Measurements from ENCODE around the gene TFAP2D.

TFAP2D gene

GRCh38 chr6:50818020-50818419 is 104.7 kb downstream of the TFAP2D start:
- no peak for TF ChIP-seq TCF4 (CRISPR knock-in tag; IDR thresholded peaks at IDR 0.05; ENCODE audit: borderline replicate concordance)
- TF ChIP-seq TOX (CRISPR knock-in tag; IDR thresholded peaks at IDR 0.05; ENCODE audit: borderline replicate concordance): no peak
- TF ChIP-seq BACH2 (CRISPR knock-in tag; IDR thresholded peaks at IDR 0.05; ENCODE audit: borderline replicate concordance): no peak

GRCh38 chr6:50818673-50819072 is 105.3 kb downstream of the TFAP2D start, which contains the start of gene TFAP2B:
TFAP2B (plus strand) TSS chr6:50818871; CDS start chr6:50818892, 21 bp downstream.
- ATAC-seq: peak; percentile 25; the same call in 1 of the 3 replicates
- TF ChIP-seq CSRNP3 (CRISPR knock-in tag; IDR thresholded peaks at IDR 0.05) (no peak), ZC3H10 (CRISPR knock-in tag; IDR thresholded peaks at IDR 0.05) (no peak), ZFP3 (CRISPR knock-in tag; IDR thresholded peaks at IDR 0.05) (no peak), ZNF8 (CRISPR knock-in tag; IDR thresholded peaks at IDR 0.05) (no peak), GLIS3 (CRISPR knock-in tag; IDR thresholded peaks at IDR 0.05) (no peak), ESRRG (CRISPR knock-in tag; IDR thresholded peaks at IDR 0.05) (no peak), CREB5 (CRISPR knock-in tag; IDR thresholded peaks at IDR 0.05; ENCODE audit: low read depth) (no peak), RARB (CRISPR knock-in tag; IDR thresholded peaks at IDR 0.05) (no peak), ISL1 (CRISPR knock-in tag; IDR thresholded peaks at IDR 0.05) (no peak), PATZ1 (CRISPR knock-in tag; IDR thresholded peaks at IDR 0.05; ENCODE audit: borderline replicate concordance) (no peak), ZFP30 (CRISPR knock-in tag; IDR thresholded peaks at IDR 0.05) (no peak), BACH2 (CRISPR knock-in tag; IDR thresholded peaks at IDR 0.05; ENCODE audit: borderline replicate concordance) (no peak), TOX (CRISPR knock-in tag; IDR thresholded peaks at IDR 0.05; ENCODE audit: borderline replicate concordance) (no peak), TCF4 (CRISPR knock-in tag; IDR thresholded peaks at IDR 0.05; ENCODE audit: borderline replicate concordance) (peak; percentile 55), POU6F1 (CRISPR knock-in tag; IDR thresholded peaks at IDR 0.05; ENCODE audit: borderline replicate concordance, low read depth) (no peak), TSHZ2 (CRISPR knock-in tag; IDR thresholded peaks at IDR 0.05) (peak; percentile 35; the same call in 1 of the 2 replicates), CSDC2 (CRISPR knock-in tag; IDR thresholded peaks at IDR 0.05) (no peak)

More at GRCh38 chr6:50818020-50818419, 104.7 kb downstream of the TFAP2D start:
- ATAC-seq: no peak

GRCh38 chr6:50819466-50819903 is 106.2 kb downstream of the TFAP2D start:
- peak; percentile 18; the same call in 2 of the 3 replicates for ATAC-seq
- TF ChIP-seq GLIS3 (CRISPR knock-in tag; IDR thresholded peaks at IDR 0.05) (no peak), PPARA (CRISPR knock-in tag; IDR thresholded peaks at IDR 0.05; ENCODE audit: borderline replicate concordance) (no peak), ZNF565 (CRISPR knock-in tag; conservative IDR thresholded peaks at IDR 0.05; ENCODE audit: low read depth) (no peak), PATZ1 (CRISPR knock-in tag; IDR thresholded peaks at IDR 0.05; ENCODE audit: borderline replicate concordance) (no peak), TOX (CRISPR knock-in tag; IDR thresholded peaks at IDR 0.05; ENCODE audit: borderline replicate concordance) (no peak), ZNF70 (CRISPR knock-in tag; IDR thresholded peaks at IDR 0.05) (no peak), POU6F1 (CRISPR knock-in tag; IDR thresholded peaks at IDR 0.05; ENCODE audit: borderline replicate concordance, low read depth) (no peak), ZFP30 (CRISPR knock-in tag; IDR thresholded peaks at IDR 0.05) (no peak), CREB5 (CRISPR knock-in tag; IDR thresholded peaks at IDR 0.05; ENCODE audit: low read depth) (no peak), ARNTL (CRISPR knock-in tag; IDR thresholded peaks at IDR 0.05; ENCODE audit: borderline replicate concordance, low read depth) (no peak), RARB (CRISPR knock-in tag; IDR thresholded peaks at IDR 0.05) (no peak), ESRRG (CRISPR knock-in tag; IDR thresholded peaks at IDR 0.05) (no peak), ISL1 (CRISPR knock-in tag; IDR thresholded peaks at IDR 0.05) (no peak)

Measured in SK-N-SH treated with all-trans-retinoic acid at 6 μM for 48 hours (cell line).